H1 (cell line): ENCODE measurements around the gene SNORC. TPM values are rescaled to one million over a fixed set of nuclear protein-coding genes. Genes with fewer than 3 reads are reported as not detected.

ENCODE experiments used
- CTCF ChIA-PET: fragments of 300-600 bp; sonication (Branson Sonifier 250); formaldehyde crosslinking; loops from one replicate; lab custom pipeline; 2021; ENCODE audit not compliant: partially characterized antibody; lab: Charles Lee
- POLR2A ChIA-PET: fragments of 300-600 bp; sonication (Branson Sonifier 250); formaldehyde crosslinking; loops from one replicate; lab custom pipeline; 2021; ENCODE audit warnings: inconsistent platforms; ENCODE audit not compliant: partially characterized antibody; lab: Charles Lee
- DNase-seq, 2 experiments: peaks; one replicate each; pipeline versions ENCODE4 v3.0.0 to v3.0.0-alpha.2; 2010 to 2022; ENCODE audit warnings: low spot score in 2 of 2, low read depth in 1 of 2, mixed read lengths in 1 of 2
- FAIRE-seq: peaks from 2 replicates; lab custom pipeline; 2011; peaks lifted over from hg19 to GRCh38; lab: Jason Lieb, UNC
- H2AFZ ChIP-seq: 2 replicates; pipeline ENCODE4 v1.8.1; 2012; ENCODE audit warnings: low read length, inconsistent platforms
- H2AK5ac ChIP-seq: 2 replicates; pipeline ENCODE4 v1.6.1; 2013; ENCODE audit warnings: low read depth, low read length
- H2BK120ac ChIP-seq: replicated peaks from 2 replicates; pipeline ENCODE3; 2013; ENCODE audit warnings: low read depth, low read length, inconsistent platforms
- H2BK12ac ChIP-seq: 2 replicates; pipeline ENCODE4 v1.6.1; 2013; ENCODE audit warnings: low read depth, low read length
- H2BK15ac ChIP-seq: 2 replicates; pipeline ENCODE4 v1.6.1; 2013; ENCODE audit warnings: low read length
- H2BK20ac ChIP-seq: 2 replicates; pipeline ENCODE4 v1.6.1; 2013; ENCODE audit warnings: low read length
- H2BK5ac ChIP-seq: 2 replicates; pipeline ENCODE4 v1.6.1; 2013; ENCODE audit warnings: low read depth, low read length
- H3K14ac ChIP-seq: 2 replicates; pipeline ENCODE4 v1.6.1; 2013; ENCODE audit warnings: inconsistent platforms; ENCODE audit not compliant: insufficient read length
- H3K18ac ChIP-seq: 2 replicates; pipeline ENCODE4 v1.6.1; 2013; ENCODE audit warnings: low read length; ENCODE audit errors: extremely low read depth
- H3K23ac ChIP-seq: 2 replicates; pipeline ENCODE4 v1.6.1; 2013; ENCODE audit warnings: inconsistent platforms; ENCODE audit not compliant: insufficient read length
- H3K23me2 ChIP-seq: 2 replicates; pipeline ENCODE4 v1.6.1; 2013; ENCODE audit warnings: low read depth, low read length
- H3K27ac ChIP-seq: 2 replicates; pipeline ENCODE4 v1.6.1; 2011; ENCODE audit warnings: low read depth, low read length, inconsistent platforms
- H3K27me3 ChIP-seq, 4 experiments: replicated peaks in 1 of 4; 1 replicate in 1 of 4; 2 replicates in 3 of 4; pipeline versions ENCODE4 v1.6.1 to v1.8.1; 2011 to 2013; ENCODE audit warnings: low read length in 3 of 4, mild to moderate bottlenecking in 3 of 4, inconsistent platforms in 2 of 4, mixed read lengths in 2 of 4, moderate library complexity in 1 of 4; ENCODE audit not compliant: control insufficient read depth in 3 of 4, insufficient read depth in 3 of 4; ENCODE audit errors: extremely low read depth in 1 of 4
- H3K36me3 ChIP-seq, 4 experiments: 2 replicates each; pipeline versions ENCODE4 v1.6.1 to v1.8.1; 2011 to 2013; ENCODE audit warnings: mild to moderate bottlenecking in 4 of 4, low read length in 3 of 4, moderate library complexity in 2 of 4, control low read depth in 1 of 4, inconsistent platforms in 1 of 4; ENCODE audit not compliant: insufficient read depth in 4 of 4, control insufficient read depth in 2 of 4
- H3K4ac ChIP-seq: replicated peaks from 2 replicates; pipeline ENCODE3; 2013; ENCODE audit warnings: low read length, low read depth, mixed read lengths, inconsistent platforms; ENCODE audit not compliant: insufficient read length
- H3K4me1 ChIP-seq, 4 experiments: replicated peaks in 1 of 4; 1 replicate in 1 of 4; 2 replicates in 3 of 4; pipeline versions ENCODE4 v1.6.1 to v1.8.1; 2011 to 2013; ENCODE audit warnings: low read length in 3 of 4, inconsistent platforms in 2 of 4, mixed read lengths in 1 of 4; ENCODE audit not compliant: insufficient read depth in 4 of 4, control insufficient read depth in 3 of 4
- H3K4me2 ChIP-seq, 2 experiments: 2 replicates each; pipeline versions ENCODE4 v1.6.1 to v1.8.1; 2011 to 2013; ENCODE audit warnings: low read depth in 2 of 2, low read length in 2 of 2, control low read depth in 1 of 2, inconsistent platforms in 1 of 2, mild to moderate bottlenecking in 1 of 2; ENCODE audit not compliant: insufficient read depth in 1 of 2
- H3K4me3 ChIP-seq, 4 experiments: fragments of 200-600, 300-600 bp in 1 of 4; sonication (generic), shearing (Covaris generic), sonication (Bioruptor Twin) in 1 of 4; 2 replicates each; pipeline versions ENCODE4 v1.5.1 to v1.8.1; 2011 to 2016; ENCODE audit warnings: low read length in 4 of 4, low read depth in 3 of 4, control low read depth in 2 of 4, inconsistent platforms in 2 of 4, mild to moderate bottlenecking in 2 of 4, mixed read lengths in 1 of 4, moderate library complexity in 1 of 4; ENCODE audit not compliant: insufficient read depth in 2 of 4; ENCODE audit errors: extremely low read depth in 1 of 4
- H3K56ac ChIP-seq: replicated peaks from 2 replicates; pipeline ENCODE3; 2013; ENCODE audit warnings: low read depth, mild to moderate bottlenecking, mixed read lengths, low read length, inconsistent platforms; ENCODE audit not compliant: insufficient read length
- H3K79me1 ChIP-seq: 2 replicates; pipeline ENCODE4 v1.6.1; 2013; ENCODE audit warnings: low read depth, low read length, control low read depth
- H3K79me2 ChIP-seq, 2 experiments: 2 replicates each; pipeline versions ENCODE4 v1.6.1 to v1.8.1; 2012 to 2013; ENCODE audit warnings: low read length in 2 of 2, mild to moderate bottlenecking in 2 of 2, inconsistent platforms in 1 of 2; ENCODE audit not compliant: insufficient read depth in 2 of 2, control insufficient read depth in 1 of 2
- H3K9ac ChIP-seq, 4 experiments: replicated peaks in 1 of 4; 1 replicate in 1 of 4; 2 replicates in 3 of 4; pipeline versions ENCODE4 v1.6.1 to v1.8.1; 2011 to 2013; ENCODE audit warnings: low read depth in 3 of 4, low read length in 3 of 4, control low read depth in 2 of 4, mild to moderate bottlenecking in 2 of 4, moderate library complexity in 2 of 4, inconsistent platforms in 1 of 4; ENCODE audit errors: extremely low read depth in 1 of 4
- H3K9me3 ChIP-seq, 2 experiments: 2 replicates each; pipeline versions ENCODE4 v1.6.1 to v1.8.1; 2012 to 2013; ENCODE audit warnings: mild to moderate bottlenecking in 2 of 2, moderate library complexity in 2 of 2, control low read depth in 1 of 2, inconsistent platforms in 1 of 2, low read depth in 1 of 2, low read length in 1 of 2, mixed read lengths in 1 of 2; ENCODE audit not compliant: insufficient read depth in 2 of 2
- H4K20me1 ChIP-seq, 2 experiments: replicated peaks in 1 of 2; 2 replicates each; pipeline versions ENCODE3 to v1.8.1; 2011 to 2013; ENCODE audit warnings: inconsistent platforms in 2 of 2, low read length in 2 of 2, mild to moderate bottlenecking in 1 of 2; ENCODE audit not compliant: insufficient read depth in 2 of 2, control insufficient read depth in 1 of 2
- H4K5ac ChIP-seq: 2 replicates; pipeline ENCODE4 v1.6.1; 2013; ENCODE audit warnings: low read length, low read depth, mixed read lengths, inconsistent platforms; ENCODE audit not compliant: insufficient read length
- H4K8ac ChIP-seq: 2 replicates; pipeline ENCODE4 v1.8.0; 2013; ENCODE audit warnings: mild to moderate bottlenecking, moderate library complexity, low read length, inconsistent platforms; ENCODE audit not compliant: insufficient read depth; ENCODE audit errors: extremely low read depth
- H4K91ac ChIP-seq: replicated peaks from 2 replicates; pipeline ENCODE3; 2013; ENCODE audit warnings: low read length, mixed read lengths, inconsistent platforms; ENCODE audit not compliant: insufficient read length
- BCL11A ChIP-seq, 2 experiments: IDR thresholded peaks; one replicate each; pipeline ENCODE4 v1.6.1; 2011; ENCODE audit warnings: low read depth in 2 of 2, low read length in 2 of 2, mild to moderate bottlenecking in 2 of 2
- CHD2 ChIP-seq: IDR thresholded peaks from 2 replicates; pipeline ENCODE4 v1.6.1; 2012; ENCODE audit warnings: low read length, improper control_type of control experiment
- EGR1 ChIP-seq: IDR thresholded peaks from 2 replicates; pipeline ENCODE4 v1.6.1; 2011; ENCODE audit warnings: low read depth, low read length, borderline replicate concordance
- HDAC2 ChIP-seq, 2 experiments: fragments of 300-600 bp in 1 of 2; sonication (generic) in 1 of 2; IDR thresholded peaks; 2 replicates each; pipeline ENCODE4 v1.6.1; 2011 to 2012; ENCODE audit warnings: low read depth in 2 of 2, low read length in 2 of 2, mild to moderate bottlenecking in 2 of 2, moderate library complexity in 2 of 2, borderline replicate concordance in 1 of 2, inconsistent platforms in 1 of 2
- JUND ChIP-seq: IDR thresholded peaks from 2 replicates; pipeline ENCODE4 v1.6.1; 2011; ENCODE audit warnings: mild to moderate bottlenecking, improper control_type of control experiment, low read length
- SP2 ChIP-seq: IDR thresholded peaks from 2 replicates; pipeline ENCODE4 v1.6.1; 2012; ENCODE audit warnings: mild to moderate bottlenecking, low read length, inconsistent platforms
- WGBS, 2 experiments: shearing (Covaris generic) in 1 of 2; methylation state at CpG; one replicate each; pipeline versions ENCODE4 v1.1.6 to v1.1.7; 2013 to 2015; ENCODE audit warnings: low lambda C conversion rate in 2 of 2, mixed read lengths in 2 of 2, inconsistent platforms in 1 of 2, low coverage in 1 of 2, missing lambda C conversion rate in 1 of 2; ENCODE audit not compliant: insufficient replicate concordance in 2 of 2, insufficient coverage in 1 of 2, insufficient read length in 1 of 2; ENCODE audit errors: extremely low coverage in 1 of 2, missing lambda C conversion rate in 1 of 2; 5-methylcytosine and 5-hydroxymethylcytosine counted together
- polyA plus RNA-seq, 7 experiments: library from polyadenylated mRNA; depleted of rRNA in 3 of 7; stranded (reverse) in 5 of 7; unstranded in 2 of 7; fragments of >200 nt in 5 of 7; fragments of 200-250 nt in 2 of 7; gene quantifications; 1 replicate in 5 of 7; 2 replicates in 1 of 7; 4 replicates in 1 of 7; pipeline versions ENCODE4 v1.2.1 to v1.2.3, GENCODE V29; 2011 to 2013; ENCODE audit warnings: missing spikeins in 2 of 7, mixed read lengths in 2 of 7
- total RNA-seq: library from RNA; stranded (reverse); fragmentation: NEBNext Ultra II Directional; extraction: Animal tissue kit (Norgen Biotek cat#: 25700); gene quantifications from 2 replicates; pipeline ENCODE4 v1.2.1, GENCODE V29; 2021

Gene SNORC
- total and polyA plus RNA-seq, 2 of the 8 experiments (the other 6 are each of a cell fraction or from before 2014, with no cell fraction given), result 1.6 to 1.8 TPM

GRCh38 chr2:232829988-232830387, 40.1 kb upstream of the SNORC start:
- Histone ChIP-seq H3K79me2 (no peaks in the 10 kb centered on the region), H3K27ac (no peak overlapping the region), H3K4me3 (no peak overlapping the region), H3K18ac (no peak overlapping the region), H3K36me3 (peaks cover 4 to 48% (median 25%) of the 10 kb centered on the region in 4 experiments), H2BK12ac (no peak overlapping the region), H4K91ac (no peak overlapping the region), H3K56ac (no peak overlapping the region), H4K5ac (no peak overlapping the region), H4K8ac (no peak overlapping the region), H2AK5ac (no peak overlapping the region), H4K20me1 (peaks cover 0 to 1% of the 10 kb centered on the region in 2 experiments), H2BK20ac (no peak overlapping the region), H3K4me1 (no peaks in the 10 kb centered on the region), H3K27me3 (no peaks in the 10 kb centered on the region), H3K9ac (no peak overlapping the region), H2BK5ac (no peak overlapping the region), H3K79me1 (no peaks in the 10 kb centered on the region; the same call in 1 of the 2 replicates), H3K23me2 (no peaks in the 10 kb centered on the region), H3K4ac (no peak overlapping the region), H2BK120ac (no peak overlapping the region), H2AFZ (no peak overlapping the region), H3K14ac (no peak overlapping the region), H3K23ac (no peak overlapping the region), H3K4me2 (no peak overlapping the region), H3K9me3 (no peaks in the 10 kb centered on the region), H2BK15ac (no peak overlapping the region)
- FAIRE-seq (no peak), DNase-seq (no peak)
- CTCF ChIA-PET, result no interaction called here
- WGBS, 2 experiments, result 95% methylated on average over 3 of the region's 3 CpGs; no CpG with 5 or more reads in 1 of the 2 experiments
- POLR2A ChIA-PET, result no interaction called here
- TF ChIP-seq JUND (no peak), CHD2 (no peak), EGR1 (no peak), BCL11A (IDR thresholded peaks at IDR 0.05; ENCODE audit: low read depth in 2 of 2, low read length in 2 of 2) (no peak), SP2 (no peak), HDAC2 (IDR thresholded peaks at IDR 0.05; ENCODE audit: borderline replicate concordance in 1 of 2, low read depth in 2 of 2, low read length in 2 of 2) (no peak)
